Uterus (tissue), 4 donors: ENCODE results near the gene ATP5PD. TPM values are rescaled to one million over a fixed set of nuclear protein-coding genes. Genes with fewer than 3 reads are reported as not detected.
A peak's percentile ranks its signal among the peaks of the same experiment; 100 is the strongest.

Experiments used
- DNase-seq, 2 donors: peaks; one replicate each; pipeline ENCODE4 v3.0.0-alpha.2; 2019 to 2020
- H3K27ac ChIP-seq, 2 donors: fragments of 200-600 bp; sonication (generic); 1 replicate in 1 of 2; 2 replicates in 1 of 2; pipeline ENCODE4 v1.5.1; 2016 to 2018
- H3K27me3 ChIP-seq, 2 donors: fragments of 200-600 bp; sonication (generic); one replicate each; pipeline ENCODE4 v1.5.1; 2018 to 2019; ENCODE audit warnings: control low read depth in 1 of 2
- H3K36me3 ChIP-seq, 2 donors: fragments of 200-600 bp; sonication (generic); one replicate each; pipeline ENCODE4 v1.5.1; 2019; ENCODE audit warnings: control low read depth in 1 of 2
- H3K4me1 ChIP-seq, 2 donors: fragments of 200-600 bp; sonication (generic); one replicate each; pipeline ENCODE4 v1.5.1; 2018 to 2019; ENCODE audit warnings: control low read depth in 1 of 2
- H3K4me3 ChIP-seq, 2 donors: fragments of 200-600 bp; sonication (generic); 1 replicate in 1 of 2; 2 replicates in 1 of 2; pipeline ENCODE4 v1.5.1; 2018 to 2019; ENCODE audit warnings: mild to moderate bottlenecking in 1 of 2
- H3K9me3 ChIP-seq, 2 donors: fragments of 200-600 bp; sonication (generic); one replicate each; pipeline ENCODE4 v1.5.1; 2019; ENCODE audit warnings: control low read depth in 1 of 2
- POLR2A ChIP-seq, 2 donors: fragments of 450-650 bp; IDR thresholded peaks; one replicate each; pipeline ENCODE4 v1.6.1; 2016; ENCODE audit warnings: antibody characterized with exemption in 2 of 2, mild to moderate bottlenecking in 1 of 2, moderate library complexity in 1 of 2
- intact Hi-C: fragments of 100-400 bp; cut with DNase I; formaldehyde crosslinking; loops from one replicate; pipeline ENCODE4 v1.15.1; 2023; ENCODE audit warnings: low total_unique reads
- total RNA-seq, 4 donors: library from RNA; depleted of rRNA in 3 of 4; stranded (reverse); fragments of >200 nt in 3 of 4; gene quantifications; one replicate each; pipeline versions ENCODE4 v1.1.0 to v1.2.4, GENCODE V29; 2014 to 2023
- TF ChIP-seq, protein P1 (sequence below), 4 experiments: fragments of 200-600 bp in 2 of 4; fragments of 450-650 bp in 2 of 4; sonication (generic) in 2 of 4; IDR thresholded peaks; one replicate each; pipeline ENCODE4 v1.5.1; 2016 to 2019; ENCODE audit warnings: antibody characterized with exemption in 4 of 4, mild to moderate bottlenecking in 2 of 4, moderate library complexity in 1 of 4
- donor health status: DM: yes; HTN: yes; CAD: no.

The ATP5PD gene
- total RNA-seq, 4 donors from 2014 or later: 117 to 282 (median 168) TPM

DNA sequence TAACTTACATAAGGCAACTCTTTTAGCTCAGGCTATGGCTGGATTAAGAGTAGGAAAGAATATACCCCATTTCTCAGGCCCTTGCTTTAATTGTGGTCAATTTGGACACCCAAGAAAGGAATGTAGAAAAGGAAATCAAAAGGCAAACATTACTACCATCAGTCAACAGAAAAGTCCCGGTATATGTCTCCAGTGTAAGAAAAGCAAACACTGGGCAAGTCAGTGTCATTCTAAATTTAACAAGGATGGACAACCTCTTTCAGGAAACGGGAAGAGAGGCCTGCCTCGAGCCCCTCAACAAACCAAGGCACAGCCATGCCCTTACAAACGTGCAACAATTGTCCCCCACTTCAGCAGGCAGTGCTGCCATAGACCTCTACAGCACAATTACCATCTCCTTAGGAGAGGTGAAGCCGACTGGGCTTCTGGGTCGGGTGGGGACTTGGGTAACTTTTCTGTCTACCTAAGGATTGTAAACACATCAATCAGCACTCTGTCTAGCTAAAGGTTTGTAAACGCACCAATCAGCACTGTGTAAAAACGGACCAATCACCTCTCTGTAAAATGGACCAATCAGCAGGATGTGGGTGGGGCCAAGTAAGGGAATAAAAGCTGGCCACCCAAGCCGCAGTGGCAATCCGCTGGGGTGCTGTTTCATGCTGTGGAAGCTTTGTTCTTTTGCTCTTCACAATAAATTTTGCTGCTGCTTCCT is 21.9 kb downstream of the ATP5PD start:
- Histone ChIP-seq H3K4me1 (no peaks in the 10 kb centered on the region), H3K27me3 (no peaks in the 10 kb centered on the region), H3K4me3 (no peak overlapping the region), H3K9me3 (no peaks in the 10 kb centered on the region), H3K27ac (no peak overlapping the region), H3K36me3 (no peaks in the 10 kb centered on the region)
- intact Hi-C loops: no loop called here
- DNase-seq: no peak
- no peak for TF ChIP-seq POLR2A (IDR thresholded peaks at IDR 0.05)
- TF ChIP-seq, protein P1, sequence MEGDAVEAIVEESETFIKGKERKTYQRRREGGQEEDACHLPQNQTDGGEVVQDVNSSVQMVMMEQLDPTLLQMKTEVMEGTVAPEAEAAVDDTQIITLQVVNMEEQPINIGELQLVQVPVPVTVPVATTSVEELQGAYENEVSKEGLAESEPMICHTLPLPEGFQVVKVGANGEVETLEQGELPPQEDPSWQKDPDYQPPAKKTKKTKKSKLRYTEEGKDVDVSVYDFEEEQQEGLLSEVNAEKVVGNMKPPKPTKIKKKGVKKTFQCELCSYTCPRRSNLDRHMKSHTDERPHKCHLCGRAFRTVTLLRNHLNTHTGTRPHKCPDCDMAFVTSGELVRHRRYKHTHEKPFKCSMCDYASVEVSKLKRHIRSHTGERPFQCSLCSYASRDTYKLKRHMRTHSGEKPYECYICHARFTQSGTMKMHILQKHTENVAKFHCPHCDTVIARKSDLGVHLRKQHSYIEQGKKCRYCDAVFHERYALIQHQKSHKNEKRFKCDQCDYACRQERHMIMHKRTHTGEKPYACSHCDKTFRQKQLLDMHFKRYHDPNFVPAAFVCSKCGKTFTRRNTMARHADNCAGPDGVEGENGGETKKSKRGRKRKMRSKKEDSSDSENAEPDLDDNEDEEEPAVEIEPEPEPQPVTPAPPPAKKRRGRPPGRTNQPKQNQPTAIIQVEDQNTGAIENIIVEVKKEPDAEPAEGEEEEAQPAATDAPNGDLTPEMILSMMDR (IDR thresholded peaks at IDR 0.05): no peak

DNA sequence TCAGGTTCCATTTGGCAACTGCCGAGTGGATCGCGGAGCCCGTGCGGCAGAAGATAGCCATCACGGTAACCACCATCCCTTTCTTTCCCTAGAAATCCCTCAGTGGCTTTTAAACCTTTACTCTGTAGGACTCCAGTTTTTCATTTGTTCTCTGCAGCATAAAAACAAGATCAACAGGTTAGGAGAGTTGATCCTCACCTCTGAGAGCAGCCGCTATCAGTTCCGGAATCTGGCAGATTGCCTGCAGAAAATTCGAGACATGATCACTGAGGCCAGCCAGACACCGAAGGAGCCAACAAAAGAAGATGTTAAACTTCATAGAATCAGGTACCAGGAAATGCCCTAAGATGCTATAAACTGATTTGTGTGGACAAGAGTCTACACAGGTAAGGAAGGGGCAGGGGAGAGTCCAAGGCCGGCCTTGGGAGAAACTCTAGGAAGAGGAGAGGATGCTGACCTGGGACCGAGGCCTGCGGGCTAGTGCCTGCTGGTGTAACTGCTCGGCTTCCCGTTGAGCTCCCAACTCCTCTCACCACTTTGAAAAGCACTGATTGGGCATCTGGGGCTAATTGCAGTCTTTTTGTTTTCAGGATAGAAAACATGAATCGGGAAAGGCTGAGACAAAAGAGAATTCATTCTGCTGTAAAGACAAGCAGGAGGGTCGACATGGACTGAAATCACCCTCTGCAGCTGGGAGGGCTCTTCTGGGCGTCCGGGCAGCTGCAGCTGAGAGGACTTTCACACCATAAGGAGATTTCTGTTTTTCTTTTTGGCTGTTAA is 26.2 kb downstream of the ATP5PD start:
- intact Hi-C loops: no loop called here
- no peak overlapping the region for H3K27ac ChIP-seq
- H3K9me3 ChIP-seq: no peaks in the 10 kb centered on the region
- H3K4me3 ChIP-seq: no peak overlapping the region
- no peaks in the 10 kb centered on the region for H3K36me3 ChIP-seq
- no peaks in the 10 kb centered on the region for H3K27me3 ChIP-seq
- no peaks in the 10 kb centered on the region for H3K4me1 ChIP-seq
- DNase-seq: no peak
- TF ChIP-seq, protein P1 (IDR thresholded peaks at IDR 0.05): no peak
- TF ChIP-seq POLR2A (IDR thresholded peaks at IDR 0.05): no peak

DNA sequence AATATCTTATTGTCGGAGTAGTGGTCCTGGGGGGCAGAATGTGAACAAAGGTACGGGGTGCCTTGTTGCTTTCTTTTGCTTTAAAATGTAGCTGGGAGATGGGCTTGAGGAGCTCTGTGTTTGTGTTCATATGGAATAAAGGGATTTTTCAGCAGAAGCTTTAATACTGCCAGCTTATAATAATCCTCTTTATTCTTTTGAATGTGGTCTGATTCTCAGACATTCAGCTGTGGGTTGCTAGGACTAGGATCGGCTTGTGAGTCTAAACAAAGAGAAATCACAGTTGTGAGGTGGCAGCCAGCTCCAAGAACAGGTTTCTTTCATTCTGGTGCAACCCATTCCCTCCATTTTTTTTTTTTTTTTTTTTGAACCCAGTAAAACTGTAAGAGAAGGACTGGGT is 27.1 kb downstream of the ATP5PD start:
- Histone ChIP-seq H3K36me3 (no peaks in the 10 kb centered on the region), H3K27me3 (no peaks in the 10 kb centered on the region), H3K9me3 (no peaks in the 10 kb centered on the region), H3K4me1 (no peaks in the 10 kb centered on the region), H3K4me3 (no peak overlapping the region), H3K27ac (no peak overlapping the region)
- DNase-seq: no peak
- intact Hi-C loops: loop anchor here (10.0 kb wide), 1 partner anchor 55 kb away; no protein-coding TSS in a partner anchor
- TF ChIP-seq, protein P1 (IDR thresholded peaks at IDR 0.05): no peak
- no peak for TF ChIP-seq POLR2A (IDR thresholded peaks at IDR 0.05)

DNA sequence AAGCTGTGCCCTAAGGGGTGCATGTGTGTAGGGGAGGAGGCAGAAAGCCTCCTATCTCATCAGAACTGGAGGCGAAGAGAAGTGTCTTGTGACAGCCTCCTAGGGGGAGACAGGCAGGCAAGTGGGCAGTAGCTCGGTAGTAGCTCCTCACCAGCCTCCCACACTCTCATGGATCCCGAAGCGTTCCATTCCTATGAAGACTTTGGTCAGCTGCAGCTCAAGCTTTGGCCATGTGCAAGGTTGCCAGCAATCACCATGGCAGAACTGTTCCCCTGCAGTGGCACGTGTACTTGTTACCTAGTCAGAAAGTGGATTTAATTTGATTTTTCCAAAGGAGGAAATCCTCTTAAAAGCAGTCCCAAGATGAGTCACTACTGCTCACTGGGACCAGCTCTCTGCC is 27.6 kb downstream of the ATP5PD start:
- TF ChIP-seq, protein P1 (IDR thresholded peaks at IDR 0.05): no peak
- no peak for TF ChIP-seq POLR2A (IDR thresholded peaks at IDR 0.05)
- Histone ChIP-seq H3K27ac (no peak overlapping the region), H3K4me3 (no peak overlapping the region), H3K27me3 (no peaks in the 10 kb centered on the region), H3K36me3 (no peaks in the 10 kb centered on the region), H3K4me1 (no peaks in the 10 kb centered on the region), H3K9me3 (no peaks in the 10 kb centered on the region)
- intact Hi-C loops: loop anchor here (10.0 kb wide), 1 partner anchor 54 kb away; no protein-coding TSS in a partner anchor
- DNase-seq: no peak

DNA sequence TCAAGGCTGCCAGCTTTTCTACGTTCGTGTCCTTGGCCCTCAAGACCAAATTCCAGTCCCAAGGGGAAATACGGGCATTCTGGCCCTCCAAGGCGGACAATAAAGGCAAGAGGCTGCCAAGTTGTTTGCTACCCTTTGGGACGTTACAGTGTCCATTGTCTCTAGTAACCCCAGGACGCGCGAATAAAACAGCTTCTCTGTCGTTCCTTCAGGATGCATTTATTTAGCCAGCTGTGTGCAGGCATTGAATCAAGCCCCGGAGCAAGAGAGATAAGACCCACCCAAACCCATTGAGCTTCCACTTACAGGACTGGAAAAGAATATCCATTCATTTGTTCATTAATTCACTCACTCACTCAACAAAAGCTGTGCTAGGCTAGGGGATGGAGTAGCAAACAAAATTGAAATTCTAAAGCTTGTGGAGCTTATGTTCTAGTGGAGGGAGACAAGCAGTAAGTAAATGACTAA is 33.6 kb downstream of the ATP5PD start:
- H3K27ac ChIP-seq: peak overlapping the region; percentile 90 to 94

More for the DNA sequence above, 33.6 kb downstream of the ATP5PD start:
- Histone ChIP-seq H3K27me3 (no peaks in the 10 kb centered on the region), H3K36me3 (no peaks in the 10 kb centered on the region), H3K4me3 (peak overlapping the region; percentile 50 to 72), H3K9me3 (no peaks in the 10 kb centered on the region), H3K4me1 (peaks cover 0 to 11% of the 10 kb centered on the region in 2 donors)
- TF ChIP-seq POLR2A (IDR thresholded peaks at IDR 0.05): no peak
- TF ChIP-seq, protein P1 (IDR thresholded peaks at IDR 0.05): no peak
- no peak for DNase-seq
- intact Hi-C loops: loop anchor here (10.0 kb wide), 1 partner anchor 48 kb away; no protein-coding TSS in a partner anchor
